NOMO-1 (cell line): ENCODE measurements around the gene SMYD3.

Experiments
- DNase-seq, 2 experiments: peaks; one replicate each; lab custom pipeline; 2025; ENCODE audit not compliant: unreplicated experiment in 2 of 2; lab: John Stamatoyannopoulos, UW

SMYD3 gene

DNA sequence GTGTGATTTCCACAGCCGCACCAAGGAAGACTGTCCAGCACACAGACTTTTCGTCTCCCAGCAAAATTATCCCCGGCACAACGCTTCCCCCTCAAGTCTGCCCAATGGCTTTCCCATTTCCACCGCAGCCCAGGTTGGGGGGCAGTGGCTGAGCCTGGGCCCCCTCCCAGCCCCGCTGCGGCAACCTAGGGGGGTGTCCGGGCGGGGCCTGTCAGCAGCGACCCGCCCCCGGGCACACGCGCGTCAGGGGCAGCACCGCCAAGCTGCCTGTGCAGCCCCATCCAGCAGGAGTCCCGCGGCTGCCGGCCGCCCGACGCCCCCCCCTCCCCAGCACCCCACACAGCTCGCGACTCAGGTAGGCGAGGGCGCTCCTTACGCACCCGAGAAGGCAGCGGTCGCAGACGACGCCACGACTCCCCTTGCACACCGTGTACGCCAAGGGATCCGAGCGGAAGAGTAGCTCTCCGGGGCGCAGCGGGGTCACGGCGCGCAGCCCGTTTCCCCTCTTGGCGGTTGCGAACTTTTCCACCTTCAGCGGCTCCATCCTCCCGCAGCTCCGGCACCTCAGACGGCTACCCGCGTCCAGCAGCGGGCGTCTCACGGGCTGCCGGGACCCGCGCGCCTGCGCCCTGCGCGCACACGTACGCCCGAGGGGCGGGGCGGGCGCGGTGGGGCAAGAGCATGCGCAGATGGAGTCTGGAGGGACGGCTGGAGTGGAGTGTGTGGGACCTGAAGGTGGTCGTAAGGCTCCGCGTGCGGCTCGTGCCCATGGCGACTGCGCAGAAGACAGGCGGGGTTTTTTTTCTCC is at the start of gene SMYD3:
Gene SMYD3, minus strand, starts transcription at position 606 of the 808 bp plus-strand sequence.
- peak; percentile 62 to 72 for DNase-seq

DNA sequence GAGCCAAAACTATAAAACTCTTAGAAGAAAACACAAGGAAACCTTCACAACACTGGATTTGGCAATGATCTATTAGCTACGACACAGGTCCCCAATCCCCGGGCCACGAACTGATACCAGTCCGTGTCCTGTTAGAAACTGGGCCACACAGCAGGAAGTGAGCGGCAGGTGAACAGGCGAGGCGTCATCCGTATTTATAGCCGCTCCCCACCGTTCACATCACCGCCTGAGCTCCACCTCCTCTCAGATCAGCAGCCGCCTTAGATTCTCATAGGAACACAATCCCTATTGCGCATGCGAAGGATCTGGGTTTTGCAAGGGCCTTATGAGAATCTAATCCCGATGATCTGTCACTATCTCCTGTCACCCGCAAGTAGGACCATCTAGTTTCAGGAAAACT is 47.1 kb upstream of the SMYD3 start:
- DNase-seq = no peak

GRCh38 chr1:246552110-246552509 is 45.0 kb upstream of the SMYD3 start:
- no peak for DNase-seq

DNA sequence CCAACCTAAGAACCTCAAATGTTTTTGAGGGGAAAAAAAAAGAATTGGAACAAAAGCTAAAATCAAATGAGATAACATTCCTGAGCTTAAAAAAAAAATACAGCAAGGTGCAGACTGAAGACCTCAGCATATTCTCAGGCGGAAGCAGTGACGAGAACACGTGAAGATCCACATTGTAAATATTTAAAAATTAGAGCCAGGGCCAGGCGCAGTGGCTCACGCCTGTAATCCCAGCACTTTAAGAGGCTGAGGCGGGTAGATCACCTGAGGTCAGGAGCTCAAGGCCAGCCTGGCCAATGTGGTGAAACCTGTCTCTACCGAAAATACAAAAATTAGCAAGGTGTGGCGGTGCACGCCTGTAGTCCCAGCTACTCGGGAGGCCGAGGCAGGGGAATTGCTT is 43.3 kb upstream of the SMYD3 start:
- no peak for DNase-seq

DNA sequence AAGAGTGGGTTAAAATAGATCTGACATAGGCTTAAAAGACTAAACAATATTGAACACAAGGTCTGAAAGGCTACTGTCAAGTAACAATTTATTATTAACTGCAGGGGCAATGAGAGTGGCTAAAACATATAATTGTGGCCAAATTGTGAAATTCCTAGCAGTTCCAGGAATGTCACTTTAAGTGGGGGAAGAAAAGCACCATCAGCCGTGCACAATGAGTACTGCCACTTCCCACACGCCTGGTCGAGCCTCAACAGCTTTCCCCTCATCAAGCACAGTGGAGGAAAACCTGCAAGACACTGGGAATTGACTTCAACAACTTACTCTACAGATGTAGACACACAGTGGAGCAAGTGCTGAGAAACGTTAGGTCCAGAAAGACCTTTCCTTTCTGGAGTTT is 42.6 kb upstream of the SMYD3 start:
- no peak for DNase-seq

GRCh38 chr1:246544001-246544400 is 36.9 kb upstream of the SMYD3 start:
- DNase-seq = no peak

- no peak for DNase-seq
Observed at GRCh38 chr1:246540738-246541491, 33.8 kb upstream of the SMYD3 start.

- no peak for DNase-seq
Observed at GRCh38 chr1:246537887-246538286, 30.8 kb upstream of the SMYD3 start.

DNA sequence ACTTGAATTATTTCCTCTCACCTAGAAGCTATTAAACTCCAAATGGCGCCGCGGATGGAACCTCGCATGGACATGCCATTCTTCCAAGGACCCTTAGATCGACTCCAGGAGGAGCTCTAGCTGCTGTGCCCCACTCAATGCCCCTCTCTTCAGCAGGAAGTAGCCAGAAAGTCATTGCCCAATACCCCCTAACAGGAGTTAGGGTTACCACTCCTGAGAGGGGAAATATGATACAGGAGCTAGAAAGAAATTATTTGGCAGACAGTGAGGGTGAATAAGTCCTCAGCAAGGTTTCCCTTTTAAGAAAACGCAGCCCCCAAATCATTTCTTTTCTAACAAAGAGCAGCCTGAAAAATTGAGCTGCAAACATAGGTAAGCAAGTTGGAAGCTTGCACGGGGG is 30.4 kb upstream of the SMYD3 start:
- DNase-seq = no peak

DNA sequence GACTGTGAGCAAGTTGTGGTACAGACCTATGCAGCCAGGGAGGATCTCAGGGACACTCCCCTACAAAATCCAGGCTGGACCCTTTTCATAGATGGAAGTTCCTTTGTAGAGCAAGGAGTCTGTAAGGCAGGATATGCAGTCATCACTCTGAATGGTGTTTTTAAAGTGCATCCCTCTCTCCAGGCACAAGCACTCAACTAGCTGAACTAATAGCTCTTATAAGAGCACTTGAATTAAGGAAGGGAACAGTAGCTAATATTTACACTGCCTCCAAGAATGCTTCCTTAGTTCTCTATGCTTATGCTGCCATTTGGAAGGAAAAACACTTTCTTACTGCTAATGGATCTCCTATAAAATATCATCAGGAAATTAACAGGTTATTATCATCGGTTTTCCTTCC is 27.0 kb upstream of the SMYD3 start:
- DNase-seq = no peak

DNA sequence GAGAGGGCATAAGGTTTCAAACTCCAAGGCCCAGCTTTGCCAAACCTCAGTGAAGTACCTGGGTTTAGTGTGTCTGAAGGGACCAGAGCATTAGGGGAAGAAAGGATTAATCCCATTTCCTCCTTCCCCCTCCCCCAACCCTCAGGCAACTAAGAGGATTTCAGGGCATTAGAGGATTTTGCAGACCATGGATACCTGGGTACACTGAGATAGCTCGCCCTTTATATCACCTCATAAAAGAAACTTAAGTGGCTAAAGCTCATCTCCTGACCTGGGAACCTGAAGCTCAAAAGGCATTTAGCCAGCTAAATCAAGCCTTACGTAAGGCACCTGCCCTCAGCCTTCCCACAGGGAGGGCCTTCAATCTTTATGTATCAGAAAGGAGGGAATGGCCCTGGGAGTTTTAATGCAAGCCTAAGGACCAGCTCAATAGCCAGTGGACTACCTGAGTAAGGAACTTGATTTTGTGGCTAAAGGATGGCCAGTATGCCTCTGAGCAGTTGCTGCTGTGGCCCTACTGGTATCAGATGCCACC is 26.4 kb upstream of the SMYD3 start:
- DNase-seq = no peak

GRCh38 chr1:246532519-246532918 is 25.4 kb upstream of the SMYD3 start:
- no peak for DNase-seq

- DNase-seq = no peak
Observed at GRCh38 chr1:246530482-246530881, 23.4 kb upstream of the SMYD3 start.

DNA sequence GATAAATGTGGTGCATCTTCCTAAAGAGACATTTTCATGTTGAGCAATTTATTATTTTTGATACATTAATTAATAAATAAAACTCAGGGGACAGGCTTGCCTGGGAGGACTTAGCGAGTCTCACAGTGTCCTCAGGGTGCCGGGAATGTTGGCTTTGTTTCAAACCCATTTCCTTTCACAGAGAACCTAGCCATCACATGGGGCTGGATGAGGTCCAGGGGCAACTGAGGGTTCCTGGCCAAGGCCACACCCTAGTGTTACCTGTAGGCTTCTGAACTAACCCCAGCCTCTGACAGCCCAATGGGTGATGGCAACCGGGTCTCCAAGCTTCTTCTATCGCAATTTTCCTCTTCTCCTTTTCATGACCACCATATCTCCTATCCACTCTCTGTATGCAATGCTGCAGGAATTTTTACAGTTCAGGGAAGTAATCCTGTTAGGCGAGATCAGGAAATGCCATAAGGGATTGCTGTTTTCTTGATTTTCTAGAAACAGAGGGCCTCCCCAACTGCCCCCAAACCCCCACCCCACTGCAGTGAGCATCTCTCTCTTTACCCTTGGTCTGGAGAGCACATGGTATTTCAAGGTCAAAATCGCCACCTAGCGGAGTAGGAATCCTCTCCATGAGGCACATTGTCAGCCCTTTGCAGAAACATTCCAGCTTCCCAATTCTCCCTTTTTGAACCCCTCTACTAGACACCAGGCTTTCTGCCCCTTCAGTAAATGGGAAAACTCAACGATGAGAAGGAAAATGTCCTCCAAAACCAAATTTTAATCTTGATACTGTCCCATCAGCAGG is 22.1 kb upstream of the SMYD3 start:
- no peak for DNase-seq

DNA sequence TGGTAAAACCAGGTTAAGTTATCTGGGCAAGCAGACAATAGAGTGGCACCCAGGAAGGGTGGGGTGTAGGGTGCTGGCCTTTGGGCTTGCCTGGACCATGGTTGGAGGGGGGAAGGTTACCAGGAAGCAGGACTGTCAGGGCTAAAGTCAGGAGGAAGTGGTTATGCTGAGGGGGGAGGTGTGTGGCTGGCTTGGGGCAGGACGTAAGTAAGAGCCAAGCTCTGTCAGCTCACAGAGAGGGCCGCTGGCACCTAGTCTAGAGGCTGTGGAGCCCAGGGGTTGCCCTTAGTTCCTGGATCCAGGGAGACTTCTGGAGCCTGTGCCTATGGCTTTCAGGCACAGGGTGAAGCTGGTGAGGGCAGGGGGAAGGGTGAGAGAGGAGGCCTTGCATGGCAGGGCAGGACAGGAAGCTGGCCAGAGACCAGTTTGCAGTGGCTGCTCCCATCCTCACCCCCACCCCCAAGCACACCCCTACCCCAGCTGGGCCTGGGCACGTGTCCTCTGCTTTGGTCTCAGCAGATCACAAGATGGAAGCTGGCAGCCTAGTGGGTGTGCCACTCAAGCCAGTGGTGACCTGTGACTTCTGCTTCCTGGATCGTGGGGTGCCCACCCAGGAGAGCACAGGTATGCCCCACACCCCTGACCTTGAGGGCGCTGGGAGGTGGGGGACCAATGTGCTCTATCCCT is 20.5 kb upstream of the SMYD3 start:
- peak; percentile 10 to 28 for DNase-seq

DNA sequence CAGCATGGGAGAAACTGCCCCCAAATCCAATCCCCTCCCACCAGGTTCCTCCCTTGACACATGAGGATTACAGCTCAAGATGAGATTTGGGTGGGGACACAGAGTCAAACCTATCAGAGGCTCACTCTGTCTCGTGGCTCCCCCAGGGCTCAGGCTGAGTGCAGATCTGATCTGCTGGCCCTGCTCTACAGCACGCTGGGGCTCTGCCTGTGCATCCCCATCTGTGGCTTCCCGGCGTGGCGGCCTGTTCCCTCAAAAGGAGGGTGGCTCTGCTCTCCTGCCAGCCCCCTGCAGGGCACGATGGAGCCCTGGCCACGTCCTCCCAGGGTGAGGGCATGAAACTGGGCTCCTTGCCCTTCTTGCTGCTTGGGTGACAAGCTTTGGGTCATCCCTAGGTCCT is 19.8 kb upstream of the SMYD3 start:
- DNase-seq = no peak

- DNase-seq = no peak
Observed at GRCh38 chr1:246526380-246526779, 19.3 kb upstream of the SMYD3 start.

DNA sequence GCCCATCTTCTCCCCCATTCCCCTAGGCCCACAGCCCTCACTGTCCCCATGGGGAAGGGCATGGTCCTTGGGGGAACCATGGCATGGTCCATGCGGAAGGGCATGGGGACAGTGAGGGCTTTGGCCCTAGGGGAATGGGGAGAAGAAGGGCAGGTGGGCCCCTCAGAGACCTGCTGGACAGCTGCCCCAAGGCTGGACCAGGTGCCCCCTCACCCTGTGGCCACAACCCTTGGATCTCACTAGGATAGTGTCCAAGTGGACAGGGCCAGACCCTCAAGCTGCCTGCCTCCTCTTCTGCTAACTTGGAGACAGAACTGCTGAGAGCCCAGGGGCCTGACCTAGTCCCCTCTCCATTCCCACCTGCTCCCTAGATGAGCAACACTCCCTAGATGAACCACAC is 12.4 kb upstream of the SMYD3 start:
- DNase-seq = no peak

- DNase-seq = no peak
Observed at GRCh38 chr1:246518456-246519205, 11.6 kb upstream of the SMYD3 start.

DNA sequence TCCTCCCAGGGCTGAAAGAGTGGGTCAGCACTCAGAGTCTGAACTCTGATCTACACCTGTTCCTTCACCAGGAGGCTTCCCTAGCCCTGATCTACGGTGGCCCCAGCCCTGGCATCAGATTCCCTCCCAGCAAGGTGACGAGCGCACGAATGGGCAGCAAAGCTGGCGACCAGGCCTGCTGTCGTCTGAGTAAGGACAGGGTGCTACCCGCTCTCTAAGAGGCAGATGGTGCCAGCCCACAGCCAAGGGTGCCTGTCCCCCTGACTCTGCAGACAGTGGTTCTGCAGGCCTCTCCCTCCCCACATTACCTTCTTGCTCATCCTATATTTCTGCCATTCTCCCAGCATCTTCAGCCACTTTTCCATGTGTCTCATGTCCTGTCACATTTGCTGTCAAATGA is 10.3 kb upstream of the SMYD3 start:
- DNase-seq = no peak
